PC-3 (cell line): Measurements from ENCODE around the gene OPN3.

ENCODE experiments used
- CTCF ChIP-seq: fragments of 300-600 bp; sonication (generic); conservative IDR thresholded peaks from 2 replicates; pipeline ENCODE4 v1.5.1; 2017; ENCODE audit warnings: antibody characterized with exemption, low read depth, mild to moderate bottlenecking, low read length
- EZH2 ChIP-seq: fragments of 300-600 bp; sonication (generic); IDR thresholded peaks from one replicate; pipeline ENCODE4 v1.6.1; 2017; ENCODE audit warnings: antibody characterized with exemption, mild to moderate bottlenecking, low read length; ENCODE audit not compliant: unreplicated experiment
- EZH2phosphoT487 ChIP-seq: fragments of 300-600 bp; sonication (generic); IDR thresholded peaks from 2 replicates; pipeline ENCODE4 v1.6.1; 2018; ENCODE audit warnings: mild to moderate bottlenecking, antibody characterized with exemption, low read length, borderline replicate concordance

DNA sequence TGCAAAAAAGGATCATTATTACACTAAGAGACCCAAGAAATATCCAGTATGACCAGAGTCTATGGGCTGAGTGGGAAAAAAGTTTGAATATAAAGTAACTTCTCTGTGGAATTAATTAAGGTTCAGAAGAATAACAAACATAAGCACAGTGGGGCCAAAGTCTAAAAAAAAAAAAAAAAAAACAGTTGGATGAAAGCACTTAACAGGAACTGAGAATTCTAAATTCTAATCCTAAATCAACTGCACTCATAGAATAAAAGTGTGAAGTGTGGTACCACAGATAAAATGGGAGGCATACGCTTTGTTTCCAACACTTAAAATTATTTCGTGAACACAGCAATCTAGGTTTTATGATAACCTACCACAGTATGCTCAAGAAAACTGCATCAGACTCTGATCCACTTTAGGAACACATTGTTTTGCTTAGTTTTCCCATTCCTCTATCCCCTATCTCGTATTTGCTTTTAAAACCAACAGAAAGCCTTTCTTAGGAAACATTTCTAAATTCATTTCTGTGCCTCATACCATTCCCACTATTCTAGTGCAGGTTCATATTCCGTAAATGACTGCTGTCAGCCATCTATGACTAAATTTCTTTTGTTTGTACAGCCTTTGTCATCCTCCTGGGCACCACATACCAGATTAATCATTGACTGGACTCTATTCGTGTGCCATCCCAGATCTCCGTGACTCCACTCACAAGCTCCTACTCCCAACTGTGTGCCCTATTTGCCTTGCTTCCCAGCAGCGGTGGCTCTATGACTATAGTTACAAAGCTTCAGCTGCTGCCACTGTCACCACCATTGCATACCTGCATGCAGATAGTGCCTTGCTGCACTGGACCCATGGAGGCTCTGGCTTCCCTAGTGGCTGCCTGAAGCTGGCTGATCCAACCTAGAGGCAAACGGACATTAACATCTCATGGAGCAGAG, 24.9 kb downstream of the OPN3 start:
- no peak for TF ChIP-seq CTCF
- no peak for TF ChIP-seq EZH2phosphoT487
- TF ChIP-seq EZH2 = no peak
